Measurements from ENCODE around the gene TMEM147.

TMEM147 gene

GRCh38 chr19:35549174-35549788, 3.9 kb downstream of the TMEM147 start:
- DNase-seq, result peak; percentile 52

- DNase-seq, result no peak
These were observed 4.6 kb downstream of the TMEM147 start for GRCh38 chr19:35549879-35550523.

- no peak for DNase-seq
These were observed 5.8 kb downstream of the TMEM147 start for GRCh38 chr19:35551091-35551810.

GRCh38 chr19:35552534-35553384, 7.3 kb downstream of the TMEM147 start:
- no peak for DNase-seq

- DNase-seq, result no peak
These were observed 8.1 kb downstream of the TMEM147 start for GRCh38 chr19:35553385-35554000.

- no peak for DNase-seq
These were observed 8.7 kb downstream of the TMEM147 start for GRCh38 chr19:35554076-35554475.

- no peak for DNase-seq
These were observed 10.0 kb downstream of the TMEM147 start for GRCh38 chr19:35555301-35556005.

GRCh38 chr19:35556025-35556590, 10.7 kb downstream of the TMEM147 start:
- no peak for DNase-seq

GRCh38 chr19:35556846-35557538, 11.6 kb downstream of the TMEM147 start:
- no peak for DNase-seq

- no peak for DNase-seq
These were observed 12.3 kb downstream of the TMEM147 start for GRCh38 chr19:35557539-35558399.

- no peak for DNase-seq
These were observed 13.2 kb downstream of the TMEM147 start for GRCh38 chr19:35558400-35559280.

GRCh38 chr19:35559281-35559659, 13.8 kb downstream of the TMEM147 start:
- DNase-seq, result no peak

GRCh38 chr19:35559781-35560180, 14.4 kb downstream of the TMEM147 start:
- no peak for DNase-seq

- DNase-seq, result no peak
These were observed 14.8 kb downstream of the TMEM147 start for GRCh38 chr19:35560271-35560670.

- no peak for DNase-seq
These were observed 15.3 kb downstream of the TMEM147 start for GRCh38 chr19:35560677-35561076.

GRCh38 chr19:35561436-35561835, 16.0 kb downstream of the TMEM147 start:
- DNase-seq, result no peak

- no peak for DNase-seq
These were observed 16.9 kb downstream of the TMEM147 start for GRCh38 chr19:35562336-35562735.

GRCh38 chr19:35562776-35563175, 17.4 kb downstream of the TMEM147 start:
- DNase-seq, result no peak

GRCh38 chr19:35563207-35563829, 17.9 kb downstream of the TMEM147 start, which contains the start of gene ATP4A:
ATP4A (minus strand) TSS chr19:35563658; CDS start chr19:35563629, 29 bp downstream.
- DNase-seq, result no peak

Measured in NCI-H510A (cell line).